MCF 10A (cell line): ENCODE results near the gene GPC4. TPM values are rescaled to one million over a fixed set of nuclear protein-coding genes. Genes with fewer than 3 reads are reported as not detected.

Source experiments
- BruUV-seq: library from RNA; stranded (reverse); fragments of 400-500 nt; replicated peaks from 2 replicates; lab custom pipeline; 2021; lab: Mats Ljungman, UMichigan
- CTCF ChIA-PET: fragments of 300-600 bp; sonication (Branson Sonifier 250); formaldehyde crosslinking; extraction: SDS; loops from one replicate; lab custom pipeline; 2021; ENCODE audit warnings: antibody characterized with exemption, inconsistent platforms; lab: Yijun Ruan, JAX
- POLR2A ChIA-PET: fragments of 300-600, 350-650 bp; sonication (Branson Sonifier 250); formaldehyde crosslinking; extraction: SDS; loops from one replicate; lab custom pipeline; 2020; ENCODE audit warnings: antibody characterized with exemption, inconsistent platforms; lab: Yijun Ruan, JAX
- DNase-seq: peaks from one replicate; pipeline ENCODE4 v3.0.0-alpha.2; 2018; ENCODE audit not compliant: unreplicated experiment
- H3K27ac Mint-ChIP-seq: one replicate; pipeline ENCODE4 v1.8.0; 2022; ENCODE audit warnings: mild to moderate bottlenecking, low read depth, mixed read lengths; ENCODE audit not compliant: unreplicated experiment
- H3K27me3 Mint-ChIP-seq: one replicate; pipeline ENCODE4 v1.8.0; 2022; ENCODE audit warnings: mixed read lengths; ENCODE audit not compliant: insufficient read depth, unreplicated experiment
- H3K36me3 Mint-ChIP-seq: one replicate; pipeline ENCODE4 v1.8.0; 2022; ENCODE audit warnings: mild to moderate bottlenecking, moderate library complexity, mixed read lengths; ENCODE audit not compliant: insufficient read depth, unreplicated experiment
- H3K4me1 Mint-ChIP-seq: one replicate; pipeline ENCODE4 v1.8.0; 2022; ENCODE audit warnings: mixed read lengths; ENCODE audit not compliant: insufficient read depth, unreplicated experiment
- H3K4me3 Mint-ChIP-seq: one replicate; pipeline ENCODE4 v1.8.0; 2022; ENCODE audit warnings: mild to moderate bottlenecking, moderate library complexity, mixed read lengths; ENCODE audit not compliant: unreplicated experiment
- H3K9me3 Mint-ChIP-seq: one replicate; pipeline ENCODE4 v1.8.0; 2022; ENCODE audit warnings: mixed read lengths; ENCODE audit not compliant: unreplicated experiment
- CTCF ChIP-seq: fragments of 200-600 bp; IDR thresholded peaks from one replicate; pipeline ENCODE4 v1.8.0; 2022; ENCODE audit warnings: antibody characterized with exemption, mild to moderate bottlenecking; ENCODE audit not compliant: unreplicated experiment
- intact Hi-C: fragments of 100-400 bp; cut with micrococcal nuclease; formaldehyde crosslinking; loops from 2 replicates; pipeline ENCODE4 v1.14.1; 2022
- total RNA-seq: library from RNA; stranded (reverse); gene quantifications from 2 replicates; pipeline ENCODE4 v1.2.3, GENCODE V29; 2022

GPC4 gene
- total RNA-seq, 1 experiment from 2014 or later = 1.4 TPM

GRCh38 chrX:133366735-133367134 lies 48.6 kb downstream of the GPC4 start:
- Mint-ChIP-seq H3K9me3 (no peaks in the 10 kb centered on the region), H3K27ac (no peak overlapping the region), H3K4me1 (no peaks in the 10 kb centered on the region), H3K27me3 (peaks cover 64% of the 10 kb centered on the region), H3K36me3 (no peaks in the 10 kb centered on the region), H3K4me3 (no peak overlapping the region)
- DNase-seq = no peak
- no TSS peak for BruUV-seq
- POLR2A ChIA-PET = no interaction called here
- TF ChIP-seq CTCF = no peak
- CTCF ChIA-PET = no interaction called here
- intact Hi-C loops = no loop called here

GRCh38 chrX:133365871-133366611 lies 49.2 kb downstream of the GPC4 start:
- Mint-ChIP-seq H3K27me3 (peaks cover 71% of the 10 kb centered on the region), H3K9me3 (no peaks in the 10 kb centered on the region), H3K4me3 (no peak overlapping the region), H3K36me3 (no peaks in the 10 kb centered on the region), H3K27ac (no peak overlapping the region), H3K4me1 (no peaks in the 10 kb centered on the region)
- BruUV-seq = no TSS peak
- DNase-seq = no peak
- CTCF ChIA-PET = interaction anchor here (0.6 to 0.7 kb wide), 2 partner anchors 8 to 28 kb away, joined by 3 to 7 read pairs; no protein-coding TSS in a partner anchor
- no peak for TF ChIP-seq CTCF
- intact Hi-C loops = no loop called here
- POLR2A ChIA-PET = no interaction called here

GRCh38 chrX:133364865-133365264 lies 50.4 kb downstream of the GPC4 start:
- peaks cover 81% of the 10 kb centered on the region for H3K27me3 Mint-ChIP-seq
- H3K27ac Mint-ChIP-seq = no peak overlapping the region
- DNase-seq = no peak

GRCh38 chrX:133364196-133364595 lies 51.1 kb downstream of the GPC4 start:
- BruUV-seq = no TSS peak
- POLR2A ChIA-PET = no interaction called here
- CTCF ChIA-PET = no interaction called here
- Mint-ChIP-seq H3K27ac (no peak overlapping the region), H3K27me3 (peaks cover 81% of the 10 kb centered on the region), H3K4me1 (no peaks in the 10 kb centered on the region), H3K4me3 (no peak overlapping the region), H3K36me3 (no peaks in the 10 kb centered on the region), H3K9me3 (no peaks in the 10 kb centered on the region)
- intact Hi-C loops = no loop called here
- no peak for DNase-seq
- TF ChIP-seq CTCF = no peak

More at GRCh38 chrX:133364865-133365264, 50.4 kb downstream of the GPC4 start:
- Mint-ChIP-seq H3K4me1 (no peaks in the 10 kb centered on the region), H3K36me3 (no peaks in the 10 kb centered on the region), H3K4me3 (no peak overlapping the region), H3K9me3 (no peaks in the 10 kb centered on the region)
- TF ChIP-seq CTCF = no peak
- POLR2A ChIA-PET = no interaction called here
- intact Hi-C loops = no loop called here
- CTCF ChIA-PET = no interaction called here
- BruUV-seq = no TSS peak
